GM23248 (cell line): ENCODE data around the gene C11orf68.

ENCODE experiments used
- EZH2 ChIP-seq: fragments of 200-600 bp; sonication (generic); IDR thresholded peaks from 2 replicates; pipeline ENCODE4 v1.6.1; 2018; ENCODE audit warnings: antibody characterized with exemption, mild to moderate bottlenecking; ENCODE audit not compliant: insufficient read depth, poor library complexity, severe bottlenecking
- EZH2phosphoT487 ChIP-seq: fragments of 200-600 bp; sonication (generic); IDR thresholded peaks from 2 replicates; pipeline ENCODE4 v1.6.1; 2018; ENCODE audit warnings: antibody characterized with exemption, moderate library complexity, mild to moderate bottlenecking, low read depth; ENCODE audit not compliant: insufficient read depth

- TF ChIP-seq EZH2 = no peak
- no peak for TF ChIP-seq EZH2phosphoT487
Observed at GRCh38 chr11:65947133-65947532, 28.3 kb upstream of the C11orf68 start.
